Skin of body (tissue), 3 donors: ENCODE results near the gene LMLN. TPM values are rescaled to one million over a fixed set of nuclear protein-coding genes. Genes with fewer than 3 reads are reported as not detected.
"Not testable (repeated sequence)": the region's sequence is repeated elsewhere in the genome, so short reads cannot be mapped to it uniquely, and the experiment has no call there.

ENCODE experiments used
- DNase-seq: peaks from one replicate; lab custom pipeline; 2025; lab: John Stamatoyannopoulos, UW
- small RNA-seq: library from RNA; depleted of rRNA; stranded (forward); fragments of <200 nt; gene quantifications from one replicate; pipeline ENCODE3, GENCODE V24; 2014; ENCODE audit warnings: low replicate concordance
- total RNA-seq: library from RNA; depleted of rRNA; stranded (reverse); fragments of >200 nt; gene quantifications from one replicate; pipeline ENCODE4 v1.2.3, GENCODE V29; 2014

The LMLN gene
- total RNA-seq, 1 donor from 2014 or later: 5.2 TPM

DNA sequence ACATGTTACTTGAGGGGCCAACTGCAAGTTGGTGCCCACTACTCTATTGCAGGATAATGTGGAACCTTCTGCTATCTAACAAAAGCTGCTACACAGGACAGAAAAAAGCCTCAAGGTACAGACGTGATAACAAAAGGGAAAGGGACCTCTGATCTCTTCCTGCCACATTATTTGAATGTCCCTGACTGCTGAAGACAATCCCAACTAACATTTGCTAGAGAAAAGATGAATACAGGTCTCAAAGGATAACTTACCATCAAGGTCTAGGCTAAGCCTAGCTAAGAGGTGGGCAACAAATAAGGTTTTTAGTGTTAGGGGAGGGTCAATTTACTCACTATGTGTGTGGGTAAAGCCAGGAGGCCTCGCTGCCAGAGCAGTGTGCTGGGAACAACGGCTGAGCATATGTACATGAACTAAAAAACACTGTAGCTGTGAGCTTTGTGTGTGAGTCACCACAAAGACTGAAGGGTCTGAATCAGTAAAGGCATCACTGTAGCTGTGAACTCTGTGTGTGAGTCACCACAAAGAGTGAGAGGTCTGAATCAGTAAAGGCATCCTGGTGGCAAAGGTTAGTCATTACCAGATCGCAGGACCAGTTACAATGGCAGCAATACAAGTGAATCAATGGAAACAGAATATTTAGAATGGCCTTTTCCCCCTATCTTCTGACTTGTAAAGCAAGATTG, 111.7 kb downstream of the LMLN start:
- no peak for DNase-seq

DNA sequence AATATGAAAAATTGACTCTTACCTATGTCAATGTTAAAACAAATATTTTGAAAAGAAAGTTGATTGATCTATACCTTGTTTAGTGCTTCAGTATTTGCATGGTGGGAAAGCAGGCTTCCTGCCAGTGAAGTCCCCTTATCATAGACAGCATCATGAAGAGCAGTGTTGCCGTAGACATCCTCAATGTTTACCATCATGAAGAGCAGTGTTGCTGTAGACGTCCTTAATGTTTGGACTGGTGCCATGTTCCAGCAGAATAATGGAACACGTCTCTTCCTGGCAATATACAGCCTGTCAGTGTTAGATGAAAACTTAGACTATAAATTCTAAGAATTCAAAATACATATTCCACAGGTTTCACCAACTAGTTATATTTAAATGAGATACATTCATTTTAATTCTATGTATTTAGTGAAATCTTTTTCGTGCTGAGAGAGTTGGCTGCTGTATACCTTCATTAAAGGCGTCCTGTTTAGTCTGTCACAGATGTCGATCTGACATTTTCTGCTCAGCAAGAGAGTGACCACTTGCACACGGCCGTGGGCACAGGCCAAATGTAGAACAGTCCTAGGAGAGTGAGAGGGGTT, 116.8 kb downstream of the LMLN start:
- no peak for DNase-seq

DNA sequence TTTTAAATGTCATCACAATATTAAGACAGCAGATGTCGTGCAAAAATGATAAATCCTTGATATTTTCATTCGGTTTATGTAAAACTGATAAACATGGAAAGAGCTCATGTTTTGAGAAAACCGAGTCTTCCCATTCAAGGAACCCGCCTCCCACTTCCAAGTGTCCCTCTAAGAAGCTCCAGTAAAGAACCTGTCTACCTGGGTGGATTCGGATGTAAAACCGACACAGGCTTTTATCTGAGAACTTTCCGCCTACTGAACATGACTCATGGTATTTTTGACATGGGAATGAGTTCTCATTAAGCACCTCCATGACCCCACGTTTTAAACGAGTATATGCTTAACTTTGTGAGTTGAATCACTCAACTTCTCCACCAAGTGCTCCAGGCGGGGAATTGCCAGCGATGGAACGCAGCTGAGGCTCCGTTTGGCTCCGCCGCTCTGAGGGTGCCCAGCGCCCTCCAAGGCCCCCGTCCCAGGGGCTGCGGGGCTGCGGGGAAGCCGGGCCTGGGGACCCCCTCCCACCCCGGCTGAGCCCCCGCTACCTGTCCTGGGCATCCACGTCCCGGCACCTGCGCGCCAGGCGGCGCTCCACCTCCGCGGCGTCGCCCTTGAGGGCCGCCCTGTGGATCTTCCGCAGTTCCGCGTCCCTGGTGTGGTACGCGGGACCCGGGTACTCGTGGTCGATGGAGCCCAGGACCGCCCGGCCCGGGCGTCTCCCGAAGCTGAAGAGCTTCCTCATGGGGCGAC, 119.9 kb downstream of the LMLN start:
- DNase-seq: no peak

DNA sequence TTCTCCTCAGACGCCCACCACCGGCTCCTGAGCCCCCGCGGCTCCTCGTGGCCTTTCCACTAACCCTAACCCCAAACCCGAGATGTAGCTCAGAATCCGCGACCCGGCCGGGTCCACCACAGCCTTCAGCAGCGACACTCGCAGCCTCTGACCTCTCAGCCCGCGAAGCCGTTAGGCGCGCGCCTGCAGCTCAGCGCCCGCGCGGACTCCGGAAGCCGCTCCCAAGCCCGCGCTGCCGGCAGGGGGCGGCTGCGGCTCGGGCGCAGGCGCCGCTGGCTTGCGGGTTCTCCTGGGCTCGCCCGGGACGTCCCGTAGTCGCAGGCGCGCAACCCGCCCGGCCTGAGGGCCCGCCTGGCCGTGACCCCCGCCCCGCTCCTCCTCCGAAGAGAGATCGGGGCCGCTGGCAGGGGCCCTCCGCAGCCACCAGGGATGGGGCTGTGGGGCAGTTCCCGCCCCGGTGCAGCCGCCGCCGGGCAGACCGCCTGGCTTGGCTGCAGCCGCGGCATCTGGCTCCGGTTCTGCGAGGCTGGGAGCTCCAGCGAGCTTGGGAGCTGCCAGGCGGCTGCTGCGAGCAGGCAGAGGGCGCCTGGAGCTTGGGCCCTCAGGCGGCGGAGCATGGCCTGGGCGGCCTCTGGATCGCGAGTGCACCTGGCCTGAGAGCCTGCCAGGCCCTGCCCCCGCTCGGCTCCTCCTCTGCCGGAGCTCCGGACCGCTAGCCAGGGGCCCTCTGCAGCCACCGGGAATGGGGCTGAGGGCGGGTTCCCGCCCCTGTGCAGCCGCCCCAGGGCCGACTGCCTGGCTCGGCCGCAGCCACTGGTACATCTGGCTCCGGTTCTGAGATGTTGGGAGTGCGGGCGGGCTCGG, 120.7 kb downstream of the LMLN start:
- DNase-seq: peak; percentile 31

DNA sequence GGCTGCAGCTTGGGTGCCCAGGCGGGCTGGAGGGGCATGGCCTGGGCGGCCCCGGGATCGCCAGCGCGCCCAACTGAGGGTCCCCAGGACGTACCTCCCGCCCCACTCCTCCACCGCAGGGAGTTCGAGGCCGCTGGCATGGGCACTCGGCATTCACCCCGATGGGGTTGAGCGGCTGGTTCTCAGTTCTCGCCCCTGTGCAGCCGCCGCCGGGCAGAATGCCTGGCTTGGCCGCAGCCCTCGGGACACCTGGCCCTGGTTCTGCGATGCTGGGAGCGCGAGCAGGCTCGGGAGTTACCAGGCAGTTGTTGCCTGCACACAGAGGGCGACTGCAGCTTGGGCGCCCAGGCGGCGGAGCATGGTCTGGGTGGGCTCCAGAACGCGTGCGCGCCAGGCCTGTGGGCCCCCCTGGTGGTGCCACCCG, 121.4 kb downstream of the LMLN start:
- DNase-seq: no peak

DNA sequence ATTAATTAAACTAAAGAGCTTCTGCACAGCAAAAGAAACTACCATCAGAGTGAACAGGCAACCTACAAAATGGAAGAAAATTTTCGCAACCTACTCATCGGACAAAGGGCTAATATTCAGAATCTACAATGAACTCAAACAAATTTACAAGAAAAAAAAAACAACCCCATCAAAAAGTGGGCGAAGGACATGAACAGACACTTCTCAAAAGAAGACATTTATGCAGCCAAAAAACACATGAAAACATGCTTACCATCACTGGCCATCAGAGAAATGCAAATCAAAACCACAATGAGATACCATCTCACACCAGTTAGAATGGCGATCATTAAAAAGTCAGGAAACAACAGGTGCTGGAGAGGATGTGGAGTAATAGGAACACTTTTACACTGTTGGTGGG, 122.2 kb downstream of the LMLN start:
- DNase-seq: not testable (repeated sequence)

DNA sequence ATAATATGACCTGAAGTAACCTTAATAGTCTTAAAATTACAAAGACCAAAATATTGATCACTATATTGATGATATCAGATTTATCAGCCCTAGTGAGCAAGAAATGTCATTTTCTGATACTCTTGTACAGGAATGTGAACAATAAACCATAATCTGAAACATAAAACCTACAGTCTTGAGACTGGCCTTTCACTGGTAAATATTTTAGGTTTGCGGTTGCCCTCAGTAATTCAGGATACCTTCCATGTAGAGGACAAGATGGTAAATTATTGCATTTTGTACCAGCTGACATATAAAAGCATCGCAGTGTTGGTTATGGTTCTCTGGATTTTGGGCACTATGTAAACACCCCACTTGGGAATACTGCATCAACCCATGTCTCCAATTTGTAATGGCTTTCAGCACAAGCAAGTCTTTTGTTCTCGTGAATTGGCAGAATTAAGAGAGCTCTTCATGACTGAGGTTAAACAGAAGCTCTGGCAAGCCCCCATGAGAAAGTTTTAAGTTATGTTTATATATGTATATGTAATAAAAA, 128.5 kb downstream of the LMLN start:
- no peak for DNase-seq

DNA sequence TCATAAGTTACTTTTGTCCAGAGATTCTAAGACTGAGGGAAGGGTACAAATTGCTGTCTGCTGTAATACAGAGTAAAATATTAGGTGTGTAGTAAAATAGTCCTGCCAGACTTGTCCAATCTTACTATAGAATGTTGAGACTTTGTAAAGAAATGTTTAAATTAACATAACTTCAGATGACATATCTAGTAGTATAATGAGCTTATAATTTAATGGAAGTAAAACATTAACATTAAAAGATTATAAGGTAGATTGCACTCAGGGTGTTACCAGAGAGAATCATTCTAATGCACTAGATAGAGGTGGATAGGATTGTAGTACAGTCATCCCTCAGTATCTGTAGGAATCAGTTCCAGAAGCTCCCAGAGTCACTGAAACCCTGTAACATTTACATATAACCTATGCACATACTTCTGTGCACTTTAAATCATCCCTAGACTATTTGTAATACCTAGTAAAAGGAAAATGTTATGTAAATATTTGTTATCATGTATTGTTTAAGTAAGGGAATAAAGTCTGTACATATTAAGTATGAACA, 130.8 kb downstream of the LMLN start:
- no peak for DNase-seq

DNA sequence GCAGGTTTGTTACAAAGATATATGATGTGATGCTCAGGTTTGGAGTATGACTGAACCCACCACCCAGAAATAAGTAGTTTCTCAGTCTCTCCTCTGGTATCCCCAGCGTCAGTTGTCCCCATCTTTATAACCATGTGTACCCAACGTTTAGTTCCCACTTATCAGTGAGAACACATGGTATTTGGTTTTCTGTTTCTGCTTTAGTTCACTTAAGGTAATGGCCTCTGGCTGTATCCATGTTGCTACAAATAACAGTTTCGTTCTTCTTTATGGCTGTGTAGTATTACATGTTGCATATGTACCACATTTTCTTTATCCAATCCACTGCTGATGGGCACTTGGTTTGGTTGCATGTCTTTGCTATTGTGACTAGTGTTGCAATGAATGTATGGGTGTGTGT, 132.3 kb downstream of the LMLN start:
- DNase-seq: no peak

DNA sequence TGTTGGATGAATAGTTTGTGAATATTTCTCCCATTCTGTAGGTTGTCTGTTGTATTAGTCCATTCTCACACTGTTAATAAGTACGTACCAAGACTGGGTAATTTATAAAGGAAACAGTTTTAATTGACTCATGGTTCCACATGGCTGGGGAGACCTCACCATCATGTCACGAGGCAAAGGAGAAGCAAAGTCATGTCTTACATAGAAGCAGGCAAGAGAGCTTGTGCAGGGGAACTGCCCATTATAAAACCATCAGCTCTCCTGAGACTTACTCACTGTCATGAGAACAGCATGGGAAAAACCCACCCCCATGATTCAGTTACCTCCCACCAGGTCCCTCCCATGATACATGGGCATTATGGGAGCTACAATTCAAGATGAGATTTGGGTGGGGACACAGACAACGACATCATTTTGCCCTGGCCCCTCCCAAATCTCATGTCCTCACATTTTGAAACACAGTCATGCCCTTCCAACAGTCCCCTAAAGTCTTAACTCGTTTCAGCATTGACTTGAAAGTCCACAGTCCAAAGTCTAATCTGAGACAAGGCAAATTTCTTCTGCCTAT, 133.2 kb downstream of the LMLN start:
- DNase-seq: no peak

Small RNA genes within 50 kb of the gene (small RNA-seq; reads per million reads assigned to genes)
- gene RNU6-621P (not detected), gene RNU6-821P (not detected)

Other genes starting within 250 kb of the LMLN start
- 12.1 TPM for gene RUBCN, start 223.3 kb upstream of the LMLN start, total RNA-seq
- 38.1 TPM for gene FYTTD1, start 210.3 kb upstream of the LMLN start, total RNA-seq
- gene LRCH3, start 169.0 kb upstream of the LMLN start, total RNA-seq: 129 TPM
- gene RPL35A, start 10.0 kb upstream of the LMLN start, total RNA-seq: 824 TPM